NOMO-1 treated with dmso at 0.1 percent for 144 hours (cell line): ENCODE measurements around the gene ITPKB.

ENCODE experiments used
- DNase-seq: peaks from one replicate; lab custom pipeline; 2025; ENCODE audit not compliant: unreplicated experiment; lab: John Stamatoyannopoulos, UW

ITPKB gene

GRCh38 chr1:226668173-226668560 lies 70.9 kb downstream of the ITPKB start:
- no peak for DNase-seq

GRCh38 chr1:226666692-226667091 lies 72.4 kb downstream of the ITPKB start:
- no peak for DNase-seq

DNA sequence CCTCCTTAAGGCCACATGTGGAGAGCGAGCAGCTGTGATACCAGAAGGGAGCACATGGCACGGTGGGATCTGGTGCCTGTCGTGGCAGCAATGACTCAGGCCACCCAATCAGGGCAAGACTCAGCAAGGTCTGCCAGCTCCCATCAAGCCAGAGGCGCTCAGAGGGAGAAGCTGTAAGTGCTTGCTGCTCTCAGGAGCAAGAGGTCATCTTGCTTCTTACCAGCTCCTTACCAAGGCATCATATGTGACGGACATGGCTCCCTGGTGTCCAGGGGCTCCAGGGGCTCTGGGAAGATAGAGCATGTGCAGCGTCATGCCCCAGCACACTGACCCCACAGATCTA lies 72.9 kb downstream of the ITPKB start:
- no peak for DNase-seq

GRCh38 chr1:226665505-226666163 lies 73.4 kb downstream of the ITPKB start:
- no peak for DNase-seq

GRCh38 chr1:226664413-226665101 lies 74.5 kb downstream of the ITPKB start:
- DNase-seq = no peak

DNA sequence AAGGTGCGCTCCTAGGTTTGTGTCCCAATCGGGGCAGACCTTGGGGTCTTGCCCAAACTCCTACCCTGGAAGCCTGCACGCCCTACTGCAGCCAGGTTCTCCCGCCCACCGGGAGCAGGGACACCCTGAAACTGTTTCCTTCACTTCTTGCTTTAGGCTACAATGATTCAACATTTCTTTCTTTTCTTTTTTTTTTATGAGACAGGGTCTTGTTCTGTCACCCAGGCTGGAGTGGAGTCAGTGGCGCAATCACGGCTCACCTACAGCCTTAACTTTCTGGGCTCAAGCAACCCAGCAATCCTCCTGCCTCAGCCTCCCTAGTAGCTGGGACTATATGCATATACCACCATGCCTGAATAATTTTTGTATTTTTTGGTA lies 75.8 kb downstream of the ITPKB start:
- no peak for DNase-seq

DNA sequence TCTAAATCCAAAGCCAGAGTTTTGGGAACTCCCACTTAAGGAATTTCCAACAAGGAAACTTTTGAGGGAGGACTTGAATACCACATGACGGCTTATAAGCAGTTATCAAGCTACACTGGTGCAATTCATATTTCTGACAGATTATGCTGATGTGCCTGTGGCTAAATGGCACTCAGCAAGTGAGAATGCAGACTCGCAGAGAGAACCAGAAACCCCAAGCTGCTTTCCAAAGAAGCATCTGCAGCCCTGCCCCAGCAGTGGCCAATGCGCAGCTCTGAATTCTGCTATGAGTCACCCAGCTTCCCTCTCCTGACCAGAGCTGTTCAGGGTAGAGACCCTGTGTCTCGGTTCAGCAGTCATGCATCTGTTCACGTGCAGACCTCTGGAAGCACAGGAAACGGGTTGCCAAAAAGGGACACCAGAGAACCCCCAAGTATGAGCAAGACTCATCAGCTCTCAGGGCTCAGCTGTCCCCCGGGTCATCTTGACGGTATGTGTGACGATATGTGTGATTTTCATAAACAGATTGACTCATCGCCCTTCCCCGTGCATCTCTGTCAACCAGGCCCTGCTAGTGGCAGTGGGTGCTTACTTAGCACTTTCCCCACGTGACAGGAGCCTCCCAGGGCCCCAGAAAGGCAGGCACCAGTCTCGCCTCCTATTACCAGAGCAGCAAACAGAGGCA lies 76.3 kb downstream of the ITPKB start:
- DNase-seq = peak; percentile 76

DNA sequence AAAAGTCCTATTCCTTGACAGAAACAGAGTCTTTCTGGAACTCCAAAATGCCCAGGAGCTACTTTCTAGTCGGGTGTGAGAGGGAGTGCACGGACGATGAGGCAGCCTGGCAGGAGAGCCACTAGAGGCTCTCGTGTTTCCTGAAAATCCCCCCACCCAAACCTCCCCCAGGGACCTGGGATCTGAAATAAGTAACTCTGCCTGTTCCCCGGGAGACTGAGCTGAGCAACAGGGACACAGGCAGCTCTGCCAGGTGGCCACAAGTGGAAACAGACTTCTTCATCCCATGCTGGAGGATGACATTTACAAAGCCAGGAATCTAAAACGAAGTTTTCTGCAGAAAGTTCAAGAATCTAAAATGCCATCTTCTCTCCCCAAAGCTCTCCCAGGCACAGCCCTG lies 77.1 kb downstream of the ITPKB start:
- no peak for DNase-seq

DNA sequence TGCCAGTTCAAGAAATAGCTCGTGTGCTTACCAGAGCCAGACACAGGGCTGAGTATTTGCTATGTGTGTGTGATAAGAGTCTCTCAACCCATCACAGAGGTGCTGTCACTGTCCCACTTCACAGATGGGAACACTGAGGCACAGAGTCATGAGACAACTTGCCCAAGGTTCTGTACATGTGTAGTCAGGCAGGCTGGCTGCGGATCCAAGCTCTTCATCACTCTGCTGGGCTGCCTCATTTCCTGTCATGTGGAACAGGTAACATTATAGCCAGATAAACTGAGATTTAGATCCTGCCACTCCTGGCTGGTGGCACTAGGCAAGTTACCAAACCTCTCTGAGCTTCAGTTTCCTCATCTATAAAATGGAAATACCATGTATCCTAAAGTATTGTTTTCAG lies 77.8 kb downstream of the ITPKB start:
- DNase-seq = no peak

- no peak for DNase-seq
Observed at GRCh38 chr1:226660410-226661182, 78.5 kb downstream of the ITPKB start.

GRCh38 chr1:226659641-226660040 lies 79.4 kb downstream of the ITPKB start:
- DNase-seq = no peak

GRCh38 chr1:226659136-226659535 lies 79.9 kb downstream of the ITPKB start:
- no peak for DNase-seq

- no peak for DNase-seq
Observed at GRCh38 chr1:226658546-226659125, 80.4 kb downstream of the ITPKB start.

DNA sequence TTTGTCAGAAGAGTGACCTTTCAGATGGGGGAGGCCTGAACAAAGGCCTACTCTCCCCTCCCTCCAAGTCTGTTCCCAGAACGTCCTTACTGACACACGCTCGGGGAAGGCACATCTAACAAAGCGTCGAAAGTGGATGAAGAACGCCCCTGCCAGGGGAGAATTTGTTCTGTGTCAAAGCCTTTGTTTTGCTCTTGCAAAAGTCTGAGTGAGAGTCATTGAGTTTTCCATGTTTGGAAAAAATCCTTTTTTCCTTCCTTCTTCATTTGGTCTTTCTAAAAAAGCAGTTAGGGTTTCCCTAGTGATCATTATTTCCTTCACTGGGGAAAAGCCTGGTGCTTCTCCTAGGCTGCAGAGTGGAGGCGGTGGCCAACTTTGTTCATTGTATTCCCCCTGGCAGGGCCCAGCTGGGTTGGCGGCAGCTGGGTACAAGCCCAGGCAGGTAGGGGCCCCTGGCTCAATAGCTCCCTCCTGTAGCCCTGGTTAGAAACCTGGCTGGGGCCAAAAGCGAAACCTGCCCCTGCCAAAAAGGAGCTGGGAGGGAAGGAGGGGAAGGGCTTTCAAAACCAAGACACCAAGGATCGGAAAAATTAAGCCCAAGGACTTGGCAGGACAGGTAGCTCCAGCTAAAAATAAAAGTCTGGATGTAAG lies 81.1 kb downstream of the ITPKB start:
- DNase-seq = no peak

DNA sequence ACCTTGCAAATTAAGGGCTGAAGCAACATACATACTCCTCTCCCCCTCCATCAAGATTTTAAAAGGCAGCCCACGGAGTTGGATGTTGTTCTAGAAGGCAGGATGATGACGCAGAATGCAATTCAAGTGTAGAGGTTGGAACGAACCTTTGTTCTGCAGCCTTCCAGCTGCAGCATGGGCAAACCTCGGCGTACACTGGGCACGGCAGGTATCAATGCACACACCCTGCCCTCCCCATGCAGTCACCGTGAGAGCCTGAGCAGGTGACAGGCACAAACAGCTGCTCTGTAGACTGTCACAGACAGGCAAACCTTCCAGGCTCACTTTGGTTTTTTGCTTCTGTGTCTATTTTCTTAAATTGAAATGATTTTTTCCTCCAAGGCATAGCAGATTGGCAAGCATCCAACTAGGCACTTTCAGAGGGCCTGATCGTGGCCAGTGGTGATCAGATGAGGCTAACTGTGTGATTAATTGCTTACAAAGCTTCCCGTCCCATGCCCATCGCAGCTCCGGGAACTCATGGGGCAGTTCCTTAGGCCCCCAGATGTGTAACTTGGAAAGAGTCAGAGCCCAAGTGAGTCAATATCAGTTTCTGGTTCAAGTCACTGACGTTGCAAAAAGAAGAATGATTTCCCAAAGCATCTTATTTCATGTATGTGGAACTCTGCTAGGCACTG lies 82.3 kb downstream of the ITPKB start:
- no peak for DNase-seq

- DNase-seq = no peak
Observed at GRCh38 chr1:226656201-226656600, 82.9 kb downstream of the ITPKB start.

DNA sequence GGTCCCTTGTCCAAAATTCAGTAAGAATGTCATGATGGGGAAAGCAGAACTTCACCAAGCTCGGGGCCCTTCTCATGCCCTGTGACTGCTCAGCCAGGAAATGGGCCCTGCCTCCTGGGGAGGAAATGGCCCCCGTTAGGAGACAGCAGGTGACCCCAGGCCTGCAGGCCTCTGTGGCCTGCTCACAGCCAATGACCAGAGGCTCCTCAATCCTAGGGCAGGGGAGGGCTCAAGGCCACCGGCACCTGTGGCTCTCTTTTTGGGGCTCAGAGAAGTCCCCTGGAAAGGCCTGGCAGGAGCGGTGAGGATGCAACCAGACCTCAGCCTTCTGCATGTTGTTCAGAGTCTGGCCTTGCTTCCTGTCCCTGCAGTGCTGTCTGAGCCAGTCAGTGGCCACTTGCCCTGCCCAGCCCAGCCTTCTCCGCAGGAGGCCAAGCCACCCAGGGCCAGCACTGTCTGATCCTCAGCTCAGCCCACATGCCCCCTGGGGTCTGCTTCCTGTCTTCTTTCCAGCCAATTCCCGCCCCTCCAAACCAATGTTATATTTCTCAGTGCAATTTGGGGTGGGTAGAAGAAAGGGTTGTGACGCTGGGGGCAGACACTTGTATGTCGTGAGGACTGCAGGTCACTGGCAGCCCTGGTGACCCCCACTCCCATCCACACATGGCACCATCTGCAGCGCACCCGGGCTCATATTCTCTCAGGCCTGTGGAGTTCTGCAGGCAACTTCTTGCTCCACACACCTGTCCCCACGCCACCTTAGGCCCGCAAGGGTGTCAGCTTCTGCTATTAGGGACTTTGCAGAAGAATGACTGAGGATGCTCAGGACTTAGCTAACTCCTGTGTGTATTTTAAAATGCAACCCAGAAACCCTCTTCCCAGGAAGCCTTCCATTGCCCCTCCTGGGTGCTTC lies 83.6 kb downstream of the ITPKB start:
- DNase-seq = no peak

- no peak for DNase-seq
Observed at GRCh38 chr1:226654668-226655055, 84.4 kb downstream of the ITPKB start.

DNA sequence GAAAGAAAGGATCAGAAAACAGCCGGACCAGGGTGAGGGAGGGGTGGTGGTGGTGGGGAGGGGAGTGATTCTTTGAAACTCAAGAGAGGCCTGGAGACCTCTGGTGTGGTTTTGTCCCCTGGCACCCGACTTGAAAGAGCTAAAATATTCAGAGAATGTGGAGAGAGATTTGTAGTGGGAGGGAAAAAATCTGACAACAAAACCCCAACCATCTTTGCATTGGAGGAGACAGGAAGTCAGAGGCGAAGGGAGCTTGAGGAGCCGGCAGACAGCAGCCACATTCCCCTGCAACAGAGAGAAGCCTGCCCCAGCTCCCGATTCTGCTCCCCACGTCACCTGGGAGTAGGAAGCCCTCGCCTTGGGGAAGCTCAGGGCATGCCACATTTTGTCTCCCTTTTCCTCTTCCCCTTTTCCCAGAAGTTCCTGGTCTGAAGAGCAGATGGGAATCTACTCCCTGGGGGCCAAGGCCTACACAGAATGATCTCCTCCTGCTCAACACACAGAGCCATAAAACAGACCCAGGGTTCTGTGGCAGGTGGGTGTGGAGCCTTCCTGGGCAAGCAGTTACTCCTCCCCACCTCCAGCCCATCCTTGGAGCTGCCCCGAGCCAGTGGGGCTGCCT lies 84.9 kb downstream of the ITPKB start:
- no peak for DNase-seq
